HEK293 (cell line): Measurements from ENCODE around the gene ESR2.

Source experiments
- TCF7L2 ChIP-seq: IDR thresholded peaks from 2 replicates; pipeline ENCODE4 v1.6.1; 2011; ENCODE audit warnings: low read depth, mild to moderate bottlenecking, inconsistent platforms, low read length, moderate library complexity, borderline replicate concordance
- ZEB2 ChIP-seq: fragments of 450-650 bp; formaldehyde crosslinking; IDR thresholded peaks from 2 replicates; pipeline ENCODE4 v1.5.1; 2016; ENCODE audit warnings: missing biosample characterization, missing genetic modification characterization
- ZNF157 ChIP-seq: fragments of 450-650 bp; formaldehyde crosslinking; IDR thresholded peaks from 2 replicates; pipeline ENCODE4 v1.5.1; 2016; ENCODE audit warnings: missing biosample characterization, missing genetic modification characterization
- ZNF175 ChIP-seq: fragments of 450-650 bp; formaldehyde crosslinking; IDR thresholded peaks from 2 replicates; pipeline ENCODE4 v1.5.1; 2016; ENCODE audit warnings: missing biosample characterization, missing genetic modification characterization
- ZNF19 ChIP-seq: fragments of 450-650 bp; formaldehyde crosslinking; IDR thresholded peaks from 2 replicates; pipeline ENCODE4; 2016; ENCODE audit warnings: missing biosample characterization, missing genetic modification characterization, low read depth
- ZNF221 ChIP-seq: fragments of 450-650 bp; formaldehyde crosslinking; IDR thresholded peaks from 2 replicates; pipeline ENCODE4 v1.5.1; 2017; ENCODE audit warnings: missing biosample characterization, missing genetic modification characterization, borderline replicate concordance
- TF ChIP-seq, protein P1 (sequence below): fragments of 450-650 bp; formaldehyde crosslinking; IDR thresholded peaks from 2 replicates; pipeline ENCODE4 v1.5.1; 2016; ENCODE audit warnings: missing biosample characterization, missing genetic modification characterization

- no peak for TF ChIP-seq ZNF221
- no peak for TF ChIP-seq ZEB2 (tag by site-specific recombination)
- no peak for TF ChIP-seq ZNF175 (tag by site-specific recombination)
- no peak for TF ChIP-seq ZNF19 (tag by site-specific recombination)
- no peak for TF ChIP-seq TCF7L2
- TF ChIP-seq ZNF157 (tag by site-specific recombination): no peak
- TF ChIP-seq, protein P1, sequence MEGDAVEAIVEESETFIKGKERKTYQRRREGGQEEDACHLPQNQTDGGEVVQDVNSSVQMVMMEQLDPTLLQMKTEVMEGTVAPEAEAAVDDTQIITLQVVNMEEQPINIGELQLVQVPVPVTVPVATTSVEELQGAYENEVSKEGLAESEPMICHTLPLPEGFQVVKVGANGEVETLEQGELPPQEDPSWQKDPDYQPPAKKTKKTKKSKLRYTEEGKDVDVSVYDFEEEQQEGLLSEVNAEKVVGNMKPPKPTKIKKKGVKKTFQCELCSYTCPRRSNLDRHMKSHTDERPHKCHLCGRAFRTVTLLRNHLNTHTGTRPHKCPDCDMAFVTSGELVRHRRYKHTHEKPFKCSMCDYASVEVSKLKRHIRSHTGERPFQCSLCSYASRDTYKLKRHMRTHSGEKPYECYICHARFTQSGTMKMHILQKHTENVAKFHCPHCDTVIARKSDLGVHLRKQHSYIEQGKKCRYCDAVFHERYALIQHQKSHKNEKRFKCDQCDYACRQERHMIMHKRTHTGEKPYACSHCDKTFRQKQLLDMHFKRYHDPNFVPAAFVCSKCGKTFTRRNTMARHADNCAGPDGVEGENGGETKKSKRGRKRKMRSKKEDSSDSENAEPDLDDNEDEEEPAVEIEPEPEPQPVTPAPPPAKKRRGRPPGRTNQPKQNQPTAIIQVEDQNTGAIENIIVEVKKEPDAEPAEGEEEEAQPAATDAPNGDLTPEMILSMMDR (tag by site-specific recombination): no peak
Observed at GRCh38 chr14:64178814-64179213, 115.4 kb downstream of the ESR2 start.
